ENCODE data around the gene BRIP1. TPM values are rescaled to one million over a fixed set of nuclear protein-coding genes. Genes with fewer than 3 reads are reported as not detected.

Gene BRIP1
- total and polyA plus RNA-seq, 8 donors: 0.31 to 10.8 (median 0.89) TPM; not detected in 1

GRCh38 chr17:61877837-61878236 lies 14.5 kb upstream of the BRIP1 start:
- no peaks in the 10 kb centered on the region for H3K4me1 ChIP-seq
- peaks cover 3 to 94% (median 75%) of the 10 kb centered on the region in 4 donors for H3K36me3 ChIP-seq
- H3K27ac ChIP-seq: no peak overlapping the region
- DNase-seq: no peak
- TF ChIP-seq POLR2A (IDR thresholded peaks at IDR 0.05): no peak
- intact Hi-C loops (cut with DNase I; ENCODE audit: low total_unique reads): no loop called here
- no peaks in the 10 kb centered on the region for H3K9me3 ChIP-seq
- WGBS, 5 donors: 93 to 100% (median 97%) methylated on average over 2 of the region's 2 CpGs
- H3K27me3 ChIP-seq: no peaks in the 10 kb centered on the region
- no peak overlapping the region for H3K4me3 ChIP-seq

- DNase-seq: no peak
- no peaks in the 10 kb centered on the region for H3K9me3 ChIP-seq
- H3K4me1 ChIP-seq: no peaks in the 10 kb centered on the region
- WGBS, 5 donors: 91 to 93% (median 92%) methylated on average over 3 of the region's 3 CpGs
- H3K36me3 ChIP-seq: peaks cover 17 to 94% (median 71%) of the 10 kb centered on the region in 4 donors
- H3K27me3 ChIP-seq: no peaks in the 10 kb centered on the region
- no peak for TF ChIP-seq POLR2A (IDR thresholded peaks at IDR 0.05)
- no peak for TF ChIP-seq CTCF (IDR thresholded peaks at IDR 0.05)
- TF ChIP-seq POLR2AphosphoS5 (IDR thresholded peaks at IDR 0.05): no peak
- TF ChIP-seq EP300 (IDR thresholded peaks at IDR 0.05): no peak
- intact Hi-C loops (cut with DNase I; ENCODE audit: low total_unique reads): no loop called here
- H3K4me3 ChIP-seq: no peak overlapping the region
- H3K27ac ChIP-seq: no peak overlapping the region
These were observed 12.5 kb upstream of the BRIP1 start for GRCh38 chr17:61875804-61876203.

- Histone ChIP-seq H3K4me3 (no peak overlapping the region), H3K27me3 (no peaks in the 10 kb centered on the region), H3K36me3 (peaks cover 18 to 94% (median 71%) of the 10 kb centered on the region in 4 donors), H3K9me3 (no peaks in the 10 kb centered on the region), H3K27ac (no peak overlapping the region), H3K4me1 (no peaks in the 10 kb centered on the region)
- 37 to 91% (median 79%) methylated on average over 1 of the region's 1 CpG for WGBS, 5 donors
- no peak for TF ChIP-seq POLR2AphosphoS5 (IDR thresholded peaks at IDR 0.05)
- TF ChIP-seq POLR2A (IDR thresholded peaks at IDR 0.05): no peak
- no peak for TF ChIP-seq EP300 (IDR thresholded peaks at IDR 0.05)
- no peak for TF ChIP-seq CTCF (IDR thresholded peaks at IDR 0.05)
- DNase-seq: no peak
- intact Hi-C loops (cut with DNase I; ENCODE audit: low total_unique reads): no loop called here
These were observed 12.0 kb upstream of the BRIP1 start for GRCh38 chr17:61875285-61875684.

- Histone ChIP-seq H3K4me1 (no peaks in the 10 kb centered on the region), H3K27ac (no peak overlapping the region), H3K36me3 (peaks cover 15 to 94% (median 71%) of the 10 kb centered on the region in 4 donors), H3K4me3 (no peak overlapping the region), H3K9me3 (no peaks in the 10 kb centered on the region), H3K27me3 (no peaks in the 10 kb centered on the region)
- intact Hi-C loops (cut with DNase I; ENCODE audit: low total_unique reads): no loop called here
- no peak for TF ChIP-seq POLR2A (IDR thresholded peaks at IDR 0.05)
- TF ChIP-seq EP300 (IDR thresholded peaks at IDR 0.05): no peak
- no peak for TF ChIP-seq CTCF (IDR thresholded peaks at IDR 0.05)
- no peak for TF ChIP-seq POLR2AphosphoS5 (IDR thresholded peaks at IDR 0.05)
- WGBS, 5 donors: 82 to 95% (median 91%) methylated on average over 2 of the region's 2 CpGs
- no peak for DNase-seq
These were observed 10.7 kb upstream of the BRIP1 start for GRCh38 chr17:61874075-61874474.

- no peaks in the 10 kb centered on the region for H3K4me1 ChIP-seq
- intact Hi-C loops (cut with DNase I; ENCODE audit: low total_unique reads): no loop called here
- H3K36me3 ChIP-seq: peaks cover 15 to 97% (median 72%) of the 10 kb centered on the region in 4 donors
- TF ChIP-seq POLR2A (IDR thresholded peaks at IDR 0.05) (no peak), EP300 (IDR thresholded peaks at IDR 0.05) (no peak), CTCF (IDR thresholded peaks at IDR 0.05) (no peak), POLR2AphosphoS5 (IDR thresholded peaks at IDR 0.05) (no peak)
- no peaks in the 10 kb centered on the region for H3K9me3 ChIP-seq
- H3K4me3 ChIP-seq: no peak overlapping the region
- H3K27ac ChIP-seq: no peak overlapping the region
- WGBS, 5 donors: 94 to 99% (median 98%) methylated on average over 3 of the region's 3 CpGs
- H3K27me3 ChIP-seq: no peaks in the 10 kb centered on the region
- DNase-seq: no peak
These were observed 8.8 kb upstream of the BRIP1 start for GRCh38 chr17:61872099-61872498.

All from stomach (tissue), 9 donors.